K562 (cell line): ENCODE measurements around the gene SLC25A1. TPM values are rescaled to one million over a fixed set of nuclear protein-coding genes. Genes with fewer than 3 reads are reported as not detected.

ENCODE experiments used
- ATAC-seq: fragments of 200-7000 bp; cut with Tn5 transposase; 3 replicates; pipeline ENCODE4 v1.9.1; 2020; ENCODE audit warnings: moderate library complexity
- BruUV-seq: library from RNA; stranded (reverse); fragments of 400-500 nt; replicated peaks from 2 replicates; lab custom pipeline; 2021; lab: Mats Ljungman, UMichigan
- CTCF ChIA-PET: fragments of 300-600 bp; formaldehyde crosslinking; extraction: SDS; loops from one replicate; lab custom pipeline; 2021; ENCODE audit warnings: low intra/inter-chr PET ratio; lab: Yijun Ruan, JAX
- POLR2A ChIA-PET: fragments of 300-600, 350-650 bp; sonication (Branson Sonifier 250); formaldehyde crosslinking; extraction: SDS; loops from one replicate; lab custom pipeline; 2021; ENCODE audit warnings: antibody characterized with exemption, inconsistent platforms; lab: Yijun Ruan, JAX
- DNase-seq, 4 experiments: peaks; one replicate each; pipeline versions ENCODE4 v3.0.0 to v3.0.0-alpha.2; 2011 to 2018; ENCODE audit warnings: low spot score in 3 of 4, mixed read lengths in 3 of 4; ENCODE audit errors: extremely low read depth in 1 of 4
- FAIRE-seq: peaks from 2 replicates; lab custom pipeline; 2011; peaks lifted over from hg19 to GRCh38; lab: Jason Lieb, UNC
- H2AFZ ChIP-seq: 2 replicates; pipeline ENCODE4 v1.6.0; 2011; ENCODE audit warnings: low read depth, low read length, control low read depth, inconsistent platforms
- H3K27ac ChIP-seq: fragments of 200-600 bp; 3 replicates; pipeline ENCODE4 v1.8.0; 2011; ENCODE audit warnings: low read depth, mild to moderate bottlenecking, control low read depth, inconsistent platforms, low read length, moderate library complexity, mixed read lengths; ENCODE audit errors: extremely low read depth
- H3K27me3 ChIP-seq, 2 experiments: fragments of 300-600 bp in 1 of 2; 2 replicates in 1 of 2; 3 replicates in 1 of 2; pipeline versions ENCODE4 v1.6.0 to v1.8.0; 2011; ENCODE audit warnings: inconsistent platforms in 2 of 2, low read length in 2 of 2, mild to moderate bottlenecking in 1 of 2, mixed read lengths in 1 of 2, moderate library complexity in 1 of 2; ENCODE audit not compliant: control insufficient read depth in 2 of 2, insufficient read depth in 2 of 2
- H3K36me3 ChIP-seq: fragments of 300-600 bp; 3 replicates; pipeline ENCODE4 v1.8.0; 2011; ENCODE audit warnings: mild to moderate bottlenecking, low read length, inconsistent platforms; ENCODE audit not compliant: control insufficient read depth, insufficient read depth
- H3K4me1 ChIP-seq, 2 experiments: fragments of 200-600 bp in 1 of 2; replicated peaks in 1 of 2; 2 replicates in 1 of 2; 3 replicates in 1 of 2; pipeline versions ENCODE4 v1.5.1 to v1.8.0; 2011; ENCODE audit warnings: inconsistent platforms in 2 of 2, low read length in 2 of 2, mild to moderate bottlenecking in 1 of 2, mixed read lengths in 1 of 2, moderate library complexity in 1 of 2; ENCODE audit not compliant: control insufficient read depth in 2 of 2, insufficient read depth in 2 of 2
- H3K4me2 ChIP-seq: 2 replicates; pipeline ENCODE4 v1.6.1; 2011; ENCODE audit warnings: low read length, control low read depth, inconsistent platforms, mixed read lengths; ENCODE audit not compliant: insufficient read depth
- H3K4me3 ChIP-seq: fragments of 200-600 bp; sonication (generic), shearing (Covaris generic); 2 replicates; pipeline ENCODE4 v1.5.1; 2016; ENCODE audit warnings: control low read depth, inconsistent platforms
- H3K79me2 ChIP-seq: fragments of 200-600 bp; 3 replicates; pipeline ENCODE4 v1.8.0; 2011; ENCODE audit warnings: low read length, inconsistent platforms; ENCODE audit not compliant: control insufficient read depth, insufficient read depth
- H3K9ac ChIP-seq, 2 experiments: 2 replicates each; pipeline versions ENCODE4 v1.6.0 to v1.6.1; 2011; ENCODE audit warnings: low read depth in 2 of 2, low read length in 2 of 2, control low read depth in 1 of 2, inconsistent platforms in 1 of 2, mild to moderate bottlenecking in 1 of 2, mixed read lengths in 1 of 2; ENCODE audit not compliant: insufficient read depth in 1 of 2
- H3K9me1 ChIP-seq: one replicate; pipeline ENCODE4 v1.6.0; 2011; ENCODE audit warnings: inconsistent platforms, mild to moderate bottlenecking, low read length, moderate library complexity; ENCODE audit not compliant: control insufficient read depth, insufficient read depth
- H3K9me3 ChIP-seq: replicated peaks from 2 replicates; pipeline ENCODE4 v1.5.1; 2011; ENCODE audit warnings: low read depth, low read length, inconsistent platforms; ENCODE audit not compliant: control insufficient read depth, insufficient read depth
- H4K20me1 ChIP-seq: replicated peaks from 2 replicates; pipeline ENCODE4 v1.6.1; 2011; ENCODE audit warnings: low read length, inconsistent platforms, mixed read lengths; ENCODE audit not compliant: control insufficient read depth, insufficient read depth
- ARID1B ChIP-seq: fragments of 450-650 bp; IDR thresholded peaks from 2 replicates; pipeline ENCODE4 v1.6.1; 2016; ENCODE audit warnings: antibody characterized with exemption, mild to moderate bottlenecking, inconsistent platforms
- BCOR ChIP-seq: fragments of 450-650 bp; IDR thresholded peaks from 2 replicates; pipeline ENCODE4 v1.6.1; 2016
- CHD2 ChIP-seq: IDR thresholded peaks from 2 replicates; pipeline ENCODE4 v1.6.1; 2011; ENCODE audit warnings: low read depth, low read length
- DACH1 ChIP-seq: fragments of 450-650 bp; IDR thresholded peaks from 2 replicates; pipeline ENCODE4 v1.6.1; 2018; ENCODE audit not compliant: partially characterized antibody
- HMG20B ChIP-seq: fragments of 250-450 bp; sonication (Bioruptor Pico); IDR thresholded peaks from 2 replicates; pipeline ENCODE4 v1.5.0; 2021; ENCODE audit warnings: mild to moderate bottlenecking
- JUNB ChIP-seq: fragments of 450-650 bp; formaldehyde crosslinking; conservative IDR thresholded peaks from 2 replicates; pipeline ENCODE4 v1.4.0; 2020; ENCODE audit warnings: mild to moderate bottlenecking
- MAFG ChIP-seq: fragments of 450-650 bp; conservative IDR thresholded peaks from 2 replicates; pipeline ENCODE4 v1.6.1; 2016; ENCODE audit warnings: missing genetic modification characterization, missing compliant biosample characterization
- MEIS2 ChIP-seq: fragments of 450-650 bp; IDR thresholded peaks from 2 replicates; pipeline ENCODE4 v1.6.1; 2014; ENCODE audit warnings: mild to moderate bottlenecking; ENCODE audit not compliant: partially characterized antibody
- MTA3 ChIP-seq: fragments of 450-650 bp; formaldehyde crosslinking; IDR thresholded peaks from 2 replicates; pipeline ENCODE4 v1.6.1; 2017; ENCODE audit warnings: mild to moderate bottlenecking, borderline replicate concordance
- NR2F6 ChIP-seq: fragments of 450-650 bp; formaldehyde crosslinking; IDR thresholded peaks from 2 replicates; pipeline ENCODE4 v1.4.0; 2020; ENCODE audit warnings: mild to moderate bottlenecking
- PRPF4 ChIP-seq: fragments of 200-400 bp; formaldehyde crosslinking; IDR thresholded peaks from one replicate; pipeline ENCODE4 v1.6.1; 2017; ENCODE audit warnings: low read length, low read depth, mild to moderate bottlenecking; ENCODE audit not compliant: insufficient read depth, poor library complexity, severe bottlenecking
- RBM14 ChIP-seq: fragments of 200-400 bp; formaldehyde crosslinking; IDR thresholded peaks from 2 replicates; pipeline ENCODE4 v1.6.1; 2018; ENCODE audit warnings: low read depth, mild to moderate bottlenecking, low read length, moderate library complexity, borderline replicate concordance; ENCODE audit not compliant: insufficient read depth
- TCFL5 ChIP-seq: fragments of 250-450 bp; sonication (Bioruptor Pico); conservative IDR thresholded peaks from 2 replicates; pipeline ENCODE4 v1.6.1; 2021; ENCODE audit warnings: mild to moderate bottlenecking, moderate library complexity, matching md5 sums
- XRCC4 ChIP-seq: IDR thresholded peaks from one replicate; pipeline ENCODE4 v1.6.1; 2011; ENCODE audit not compliant: insufficient read depth, insufficient read length; ENCODE audit errors: extremely low read depth
- ZNF133 ChIP-seq: fragments of 250-450 bp; sonication (Bioruptor Pico); IDR thresholded peaks from 2 replicates; pipeline ENCODE4 v1.4.0; 2020; ENCODE audit warnings: mild to moderate bottlenecking
- ZNF143 ChIP-seq: sonication (generic); formaldehyde crosslinking; IDR thresholded peaks from 2 replicates; pipeline ENCODE4 v1.9.0; 2022; ENCODE audit warnings: mild to moderate bottlenecking, missing genetic modification reagents
- ZNF274 ChIP-seq: IDR thresholded peaks from 2 replicates; pipeline ENCODE4 v1.6.1; 2011; ENCODE audit warnings: low read depth, mild to moderate bottlenecking, low read length, moderate library complexity, borderline replicate concordance
- ZNF444 ChIP-seq: fragments of 250-450 bp; sonication (Bioruptor Pico); IDR thresholded peaks from 2 replicates; pipeline ENCODE4 v1.4.0; 2020; ENCODE audit warnings: mild to moderate bottlenecking, moderate library complexity
- WGBS: fragments of 100-300 bp; shearing (Covaris generic); methylation state at CpG from one replicate; pipeline ENCODE4 v1.1.6; 2016; ENCODE audit warnings: low coverage, mixed read lengths; ENCODE audit not compliant: insufficient coverage; ENCODE audit errors: missing lambda C conversion rate; 5-methylcytosine and 5-hydroxymethylcytosine counted together
- in situ Hi-C: fragments of 300-500 bp; cut with MboI; formaldehyde crosslinking; loops from 4 replicates; pipeline ENCODE4 v1.15.0; 2018; ENCODE audit warnings: inconsistent platforms, mixed read lengths
- intact Hi-C: fragments of 100-400 bp; cut with micrococcal nuclease; formaldehyde crosslinking; loops from 2 replicates; pipeline ENCODE4 v1.14.2; 2022
- polyA plus RNA-seq, 8 experiments: library from polyadenylated mRNA; depleted of rRNA in 4 of 8; stranded (reverse) in 5 of 8; unstranded in 3 of 8; fragments of >200 nt; fragmentation: Nextera tagmentation in 2 of 8; fragmentation: Illumina TruSeq in 1 of 8; extraction: Ambion mirVana in 2 of 8; extraction: Trizol in 1 of 8; gene quantifications; 2 replicates each; pipeline versions ENCODE4 v1.2.1 to v1.2.3, GENCODE V29; 2011 to 2014; ENCODE audit warnings: inconsistent platforms in 1 of 8, missing spikeins in 1 of 8
- total RNA-seq, 7 experiments: library from RNA; depleted of rRNA in 6 of 7; stranded (reverse); fragments of >200 nt in 6 of 7; fragmentation: Illumina TruSeq in 2 of 7; extraction: Trizol in 2 of 7; gene quantifications; 2 replicates each; pipeline versions ENCODE4 v1.2.1 to v1.2.3, GENCODE V29; 2011 to 2021; ENCODE audit warnings: low replicate concordance in 1 of 7
- TF ChIP-seq, protein P1 (sequence below): fragments of 250-450 bp; sonication (Bioruptor Pico); IDR thresholded peaks from 2 replicates; pipeline ENCODE4 v1.8.0; 2022; ENCODE audit warnings: inconsistent platforms
- TF ChIP-seq, protein P2 (sequence below): sonication (generic); formaldehyde crosslinking; IDR thresholded peaks from 2 replicates; pipeline ENCODE4 v1.8.1; 2022; ENCODE audit warnings: missing genetic modification reagents

Gene SLC25A1
- total and polyA plus RNA-seq, 9 of the 15 experiments (the other 6 are each of a cell fraction or from before 2014, with no cell fraction given): 11.0 to 408 (median 110) TPM

DNA sequence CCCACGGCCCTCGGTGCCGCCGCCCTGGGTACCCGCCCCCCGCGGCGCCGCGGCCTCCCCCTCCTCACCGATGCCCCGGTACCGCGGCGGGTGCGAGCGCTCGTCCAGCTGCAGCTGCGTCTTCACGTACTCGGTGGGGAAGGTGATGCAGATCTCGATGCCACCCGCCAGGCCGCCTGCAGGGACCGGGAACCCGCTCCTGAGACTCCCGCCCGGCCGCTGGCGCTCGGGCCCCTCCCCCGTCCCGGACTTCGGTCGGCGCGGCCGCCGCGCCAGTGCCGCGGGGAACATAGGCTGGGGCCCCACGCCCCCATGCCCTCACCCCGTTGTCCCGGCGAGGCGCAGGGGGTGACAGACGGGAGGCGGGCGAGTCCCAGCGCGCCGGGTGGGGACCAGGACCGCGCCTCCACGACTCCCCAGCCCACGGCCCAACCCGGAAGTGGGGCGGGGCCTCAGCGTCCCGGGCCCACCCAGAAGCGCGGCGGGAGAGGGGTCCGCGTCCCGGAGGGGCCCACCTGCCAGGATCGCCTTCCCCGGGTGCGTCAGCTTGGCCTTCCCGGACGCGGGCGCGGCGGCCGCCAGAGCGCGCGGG, 375 bp downstream of the SLC25A1 start:
- Histone ChIP-seq H3K4me3 (peak overlapping the region; percentile 76), H3K36me3 (peaks cover 43% of the 10 kb centered on the region), H2AFZ (peak overlapping the region; percentile 90), H3K27me3 (peaks cover 3 to 15% of the 10 kb centered on the region in 2 experiments; a peak in 3 of 5 replicates), H3K9me1 (peaks cover 20% of the 10 kb centered on the region), H3K79me2 (peaks cover 52% of the 10 kb centered on the region), H3K9me3 (no peaks in the 10 kb centered on the region), H4K20me1 (peaks cover 31% of the 10 kb centered on the region), H3K9ac (peak overlapping the region; percentile 80 to 96), H3K4me1 (peaks cover 38 to 90% of the 10 kb centered on the region in 2 experiments), H3K4me2 (peak overlapping the region; percentile 90), H3K27ac (peak overlapping the region; percentile 85)
- peak; percentile 6 for ATAC-seq
- BruUV-seq: no TSS peak
- POLR2A ChIA-PET: interaction anchor here (0.5 to 11.1 kb wide), 24 partner anchors 8 to 1341 kb away, joined by 3 to 191 read pairs (median 4); partner anchors contain the start of genes CDC45, HIRA and UFD1
- peak in 3 of 4 experiments; percentile 91 to 98 (median 98) for DNase-seq
- WGBS: under 1% methylated on average over 70 of the region's 80 CpGs
- in situ Hi-C loops: loop anchor here (5.0 kb wide), 1 partner anchor 449 kb away; no protein-coding TSS in a partner anchor
- intact Hi-C loops: loop anchor here (2.0 to 5.0 kb wide), 4 partner anchors 115 to 255 kb away; partner anchors contain the start of gene MRPL40
- FAIRE-seq: no peak
- CTCF ChIA-PET: interaction anchor here (0.6 to 2.6 kb wide), 5 partner anchors 123 to 452 kb away, joined by 3 to 31 read pairs (median 5); no protein-coding TSS in a partner anchor
- no peak for TF ChIP-seq ARID1B
- peak; percentile 87; the same call in 1 of the 2 replicates for TF ChIP-seq ZNF444 (CRISPR knock-in tag)
- TF ChIP-seq NR2F6 (CRISPR knock-in tag): 0 out of 2 replicates have a peak, but pooled peaks have one; percentile 89
- no peak for TF ChIP-seq XRCC4
- TF ChIP-seq PRPF4: no peak
- no peak for TF ChIP-seq BCOR
- TF ChIP-seq, protein P1, sequence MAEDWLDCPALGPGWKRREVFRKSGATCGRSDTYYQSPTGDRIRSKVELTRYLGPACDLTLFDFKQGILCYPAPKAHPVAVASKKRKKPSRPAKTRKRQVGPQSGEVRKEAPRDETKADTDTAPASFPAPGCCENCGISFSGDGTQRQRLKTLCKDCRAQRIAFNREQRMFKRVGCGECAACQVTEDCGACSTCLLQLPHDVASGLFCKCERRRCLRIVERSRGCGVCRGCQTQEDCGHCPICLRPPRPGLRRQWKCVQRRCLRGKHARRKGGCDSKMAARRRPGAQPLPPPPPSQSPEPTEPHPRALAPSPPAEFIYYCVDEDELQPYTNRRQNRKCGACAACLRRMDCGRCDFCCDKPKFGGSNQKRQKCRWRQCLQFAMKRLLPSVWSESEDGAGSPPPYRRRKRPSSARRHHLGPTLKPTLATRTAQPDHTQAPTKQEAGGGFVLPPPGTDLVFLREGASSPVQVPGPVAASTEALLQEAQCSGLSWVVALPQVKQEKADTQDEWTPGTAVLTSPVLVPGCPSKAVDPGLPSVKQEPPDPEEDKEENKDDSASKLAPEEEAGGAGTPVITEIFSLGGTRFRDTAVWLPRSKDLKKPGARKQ (CRISPR knock-in tag): no peak
- TF ChIP-seq JUNB (CRISPR knock-in tag): peak; percentile 53; the same call in 1 of the 2 replicates
- TF ChIP-seq ZNF274: peak; percentile 40; the same call in 1 of the 2 replicates
- no peak for TF ChIP-seq TCFL5
- TF ChIP-seq MTA3: no peak
- TF ChIP-seq RBM14: no peak
- TF ChIP-seq ZNF133 (CRISPR knock-in tag): peak; percentile 83; the same call in 1 of the 2 replicates
- no peak for TF ChIP-seq ZNF143 (CRISPR knock-in tag)
- TF ChIP-seq HMG20B (CRISPR knock-in tag): no peak
- TF ChIP-seq MAFG (tag): no peak
- TF ChIP-seq DACH1: no peak
- 0 out of 2 replicates have a peak, but pooled peaks have one; percentile 50 for TF ChIP-seq CHD2
- TF ChIP-seq, protein P2, sequence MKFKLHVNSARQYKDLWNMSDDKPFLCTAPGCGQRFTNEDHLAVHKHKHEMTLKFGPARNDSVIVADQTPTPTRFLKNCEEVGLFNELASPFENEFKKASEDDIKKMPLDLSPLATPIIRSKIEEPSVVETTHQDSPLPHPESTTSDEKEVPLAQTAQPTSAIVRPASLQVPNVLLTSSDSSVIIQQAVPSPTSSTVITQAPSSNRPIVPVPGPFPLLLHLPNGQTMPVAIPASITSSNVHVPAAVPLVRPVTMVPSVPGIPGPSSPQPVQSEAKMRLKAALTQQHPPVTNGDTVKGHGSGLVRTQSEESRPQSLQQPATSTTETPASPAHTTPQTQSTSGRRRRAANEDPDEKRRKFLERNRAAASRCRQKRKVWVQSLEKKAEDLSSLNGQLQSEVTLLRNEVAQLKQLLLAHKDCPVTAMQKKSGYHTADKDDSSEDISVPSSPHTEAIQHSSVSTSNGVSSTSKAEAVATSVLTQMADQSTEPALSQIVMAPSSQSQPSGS: no peak
- TF ChIP-seq MEIS2: no peak
